Inflammatory macrophage treated with lipopolysaccharide for 4 hours (primary cell): ENCODE data around the gene FARS2.

Experiments
- DNase-seq: peaks from one replicate; pipeline ENCODE4 v3.0.0-alpha.2; 2020

FARS2 gene

GRCh38 chr6:5595184-5595583 lies 333.9 kb downstream of the FARS2 start:
- DNase-seq = no peak

GRCh38 chr6:5597413-5597812 lies 336.1 kb downstream of the FARS2 start:
- DNase-seq = no peak

DNA sequence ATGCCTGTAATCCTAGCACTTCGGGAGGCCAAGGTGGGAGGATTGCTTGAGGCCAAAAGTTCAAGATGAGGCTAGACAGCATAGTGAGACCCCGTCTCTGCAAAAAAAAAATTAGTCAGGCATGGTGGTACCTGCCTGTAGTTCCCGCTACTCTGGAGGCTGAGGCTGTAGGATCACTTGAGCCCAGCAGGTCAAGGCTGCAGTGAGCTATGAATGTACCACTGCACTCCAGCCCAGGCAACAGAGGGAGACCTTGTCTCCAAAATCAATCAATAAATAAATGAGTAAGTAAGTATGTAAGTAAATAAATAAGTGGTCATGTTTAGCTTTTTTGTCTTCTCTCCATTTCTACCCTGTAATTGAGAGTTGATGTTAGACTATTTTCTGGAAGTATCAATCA lies 336.8 kb downstream of the FARS2 start:
- DNase-seq = no peak

DNA sequence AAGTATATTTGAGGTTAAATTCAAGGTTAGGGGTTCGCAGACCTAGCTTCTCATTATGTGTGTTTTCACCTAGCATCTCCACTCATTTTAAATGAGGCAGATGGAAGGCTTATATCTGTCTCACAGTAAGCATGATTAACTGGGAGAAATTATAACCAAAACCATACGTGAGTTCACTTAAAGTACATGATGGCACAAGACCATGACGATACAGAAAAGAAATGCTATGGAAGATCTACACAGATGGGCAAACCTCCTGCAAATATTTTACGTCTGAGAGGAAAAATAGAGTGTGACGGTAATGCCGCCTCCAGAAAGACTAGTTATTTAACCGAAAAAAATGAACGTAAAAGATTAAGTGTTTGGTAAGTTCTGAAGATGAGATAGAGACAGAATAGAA lies 337.8 kb downstream of the FARS2 start:
- no peak for DNase-seq

- DNase-seq = no peak
These were observed 344.6 kb downstream of the FARS2 start for GRCh38 chr6:5605937-5606336.

- no peak for DNase-seq
These were observed 345.2 kb downstream of the FARS2 start for GRCh38 chr6:5606546-5606945.

GRCh38 chr6:5610640-5611039 lies 349.3 kb downstream of the FARS2 start:
- no peak for DNase-seq

DNA sequence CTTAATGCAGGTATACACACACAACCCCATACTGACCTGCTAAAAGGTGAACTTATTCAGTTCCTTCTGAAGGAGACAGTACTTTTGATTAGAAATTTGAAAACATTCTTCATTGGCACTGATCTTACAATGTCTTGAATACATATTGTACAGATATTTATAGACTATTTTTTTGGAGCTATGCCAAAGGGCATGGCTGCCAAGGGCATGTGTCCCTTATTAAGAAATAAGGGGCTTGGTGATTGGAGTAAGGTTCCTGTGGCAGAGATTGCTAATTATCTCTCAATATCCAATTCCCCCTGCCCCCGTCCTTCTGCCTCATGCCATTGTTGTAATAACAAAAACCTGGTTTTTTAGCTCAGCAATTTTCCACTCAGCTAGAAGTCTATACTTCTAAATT lies 355.9 kb downstream of the FARS2 start:
- no peak for DNase-seq

- no peak for DNase-seq
These were observed 357.9 kb downstream of the FARS2 start for GRCh38 chr6:5619249-5619648.

- DNase-seq = no peak
These were observed 361.1 kb downstream of the FARS2 start for GRCh38 chr6:5622276-5623005.

DNA sequence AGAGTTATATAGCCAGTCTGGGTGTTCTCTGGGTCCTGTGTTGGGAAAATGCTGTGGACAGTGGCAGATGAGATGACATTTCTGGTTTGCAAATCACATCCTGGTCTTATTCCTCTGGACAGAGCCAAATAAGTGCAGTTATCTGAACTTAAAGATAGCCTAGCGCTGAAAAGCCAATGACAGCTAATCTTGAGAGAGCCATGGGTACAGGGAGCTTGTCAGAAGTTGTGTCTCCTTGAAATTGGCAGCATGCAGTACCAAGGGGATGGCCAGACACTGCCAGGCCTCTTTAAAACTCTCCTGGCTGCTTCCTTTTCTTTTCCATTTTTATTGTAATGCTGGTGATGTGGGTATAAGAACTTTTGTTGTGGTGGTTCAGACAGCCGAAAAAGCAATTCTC lies 362.5 kb downstream of the FARS2 start:
- no peak for DNase-seq

DNA sequence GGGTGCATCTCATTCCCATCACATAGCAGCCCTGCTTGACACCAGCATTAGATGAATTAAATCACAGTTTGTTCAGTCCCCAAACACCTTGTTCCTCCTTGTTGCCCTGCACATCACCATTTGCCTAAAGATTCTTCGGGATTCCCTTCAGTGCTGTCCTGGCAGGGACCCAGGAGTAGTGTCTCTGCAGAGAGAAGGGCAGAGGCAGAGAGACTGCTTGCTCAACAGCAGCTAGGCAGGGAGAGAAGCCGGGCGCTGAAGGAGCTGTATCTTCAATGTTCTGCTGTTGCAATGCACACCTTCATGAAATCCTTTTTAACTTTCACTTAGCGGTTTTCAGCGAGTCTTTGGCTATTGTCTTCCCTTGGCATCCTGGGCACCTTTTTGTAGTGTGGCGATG lies 362.9 kb downstream of the FARS2 start:
- no peak for DNase-seq

DNA sequence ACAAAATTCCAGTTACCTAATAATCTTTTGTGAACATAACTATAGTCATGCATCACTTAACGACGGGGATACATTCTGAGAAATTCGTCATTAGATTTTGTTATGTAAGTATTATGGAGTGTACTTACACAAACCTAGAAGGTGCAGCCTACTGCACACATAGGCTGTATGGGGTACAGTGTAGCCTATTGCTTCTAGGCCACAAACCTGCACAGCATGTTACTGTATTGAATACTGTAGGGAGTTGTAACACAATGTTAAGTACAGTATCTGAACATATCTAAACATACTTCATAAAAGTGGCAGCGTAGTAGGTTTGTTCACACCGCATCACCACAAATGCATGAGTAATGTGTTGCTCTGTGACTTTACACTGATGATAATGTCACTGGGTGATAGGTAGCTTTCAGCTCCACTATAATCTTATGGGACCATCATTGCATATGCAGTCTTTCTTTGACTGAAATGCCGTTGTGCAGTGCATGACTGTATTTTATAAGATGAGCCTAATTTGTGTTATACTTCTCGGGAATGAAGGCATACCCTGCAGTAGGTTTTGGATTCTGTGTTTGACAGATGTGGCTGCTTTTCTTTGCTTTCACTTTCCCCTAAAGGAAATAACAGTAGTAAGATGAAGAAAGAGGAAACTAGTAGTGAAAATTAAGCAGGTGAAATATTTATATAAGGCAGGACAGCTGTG lies 365.6 kb downstream of the FARS2 start:
- DNase-seq = peak; percentile 19

DNA sequence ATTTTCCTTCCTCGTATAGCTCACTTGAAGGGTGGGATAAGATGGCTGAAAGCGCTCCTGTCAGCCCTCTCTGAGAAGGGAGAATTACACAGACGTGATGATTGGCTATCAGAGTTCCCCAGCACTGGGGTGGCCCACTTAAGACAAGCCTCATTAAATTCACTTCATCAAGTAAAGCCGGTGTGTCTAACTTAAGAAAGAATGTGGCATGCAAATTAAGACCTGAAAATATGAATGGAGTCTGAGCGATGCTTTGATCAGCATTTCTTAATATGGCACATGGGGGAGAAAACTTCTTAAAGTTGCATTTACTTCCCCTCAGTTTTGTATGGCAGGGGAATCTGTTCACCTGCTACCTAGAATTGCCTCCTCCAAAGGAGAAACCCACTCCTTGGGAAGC lies 369.3 kb downstream of the FARS2 start:
- no peak for DNase-seq

- DNase-seq = no peak
These were observed 371.1 kb downstream of the FARS2 start for GRCh38 chr6:5632348-5632935.

DNA sequence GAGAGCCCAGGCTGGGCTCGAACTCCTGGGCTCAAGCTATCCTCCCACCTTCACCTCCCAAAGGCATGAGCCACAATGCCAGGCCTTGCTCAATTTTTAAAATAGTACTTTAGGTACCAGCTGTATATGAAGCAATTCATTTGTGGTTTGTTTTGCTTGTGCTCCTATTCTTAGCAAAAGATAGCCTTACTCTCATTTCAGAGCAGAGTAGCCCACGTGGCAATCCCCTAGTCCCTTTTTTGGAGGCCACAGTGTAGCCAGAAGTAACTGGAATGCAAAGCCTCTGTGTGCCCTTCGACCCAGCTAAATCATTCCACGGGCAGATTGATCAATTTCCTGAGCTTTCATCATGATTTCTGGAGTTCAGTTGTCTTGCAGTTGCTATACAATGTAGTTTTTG lies 373.2 kb downstream of the FARS2 start:
- DNase-seq = no peak

- no peak for DNase-seq
These were observed 375.1 kb downstream of the FARS2 start for GRCh38 chr6:5636210-5637030.

DNA sequence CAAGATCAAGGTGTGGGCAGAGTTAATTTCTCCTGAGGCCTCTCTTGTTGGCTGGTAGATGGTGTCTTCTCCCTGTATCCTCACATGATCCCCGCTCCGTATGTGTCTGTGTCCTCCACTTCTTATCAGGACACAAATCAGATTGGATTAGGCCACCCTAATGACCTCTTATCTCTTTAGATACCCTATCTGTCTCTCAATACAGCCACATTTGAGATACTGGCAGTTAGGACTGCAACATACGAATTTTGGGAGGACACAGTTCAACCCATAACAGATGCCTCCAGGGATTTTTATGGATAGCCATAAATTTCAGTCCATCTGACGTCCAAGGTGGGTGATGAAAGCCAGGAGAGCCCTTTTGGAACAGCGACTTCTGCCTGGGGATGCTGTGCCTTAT lies 376.4 kb downstream of the FARS2 start:
- DNase-seq = no peak

DNA sequence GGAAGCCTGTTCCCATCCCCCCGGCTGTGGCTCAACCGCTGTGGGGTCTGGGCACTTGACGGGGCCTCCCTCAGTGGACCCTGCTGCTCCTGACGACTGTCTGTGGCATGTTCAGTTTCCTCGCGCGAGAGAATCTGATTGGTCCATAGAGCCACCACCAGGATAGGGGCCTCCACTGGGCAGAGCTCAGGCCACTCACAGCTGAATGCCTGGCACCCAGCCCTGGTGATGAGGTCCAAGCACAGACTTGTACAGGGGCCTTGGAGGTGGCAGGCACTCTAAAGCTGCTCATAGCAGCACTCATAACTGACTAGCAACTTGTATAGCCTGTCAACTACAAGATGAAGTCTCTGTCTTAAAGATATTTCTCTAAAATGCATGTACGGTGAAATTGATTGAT lies 377.4 kb downstream of the FARS2 start:
- no peak for DNase-seq

GRCh38 chr6:5639193-5639592 lies 377.9 kb downstream of the FARS2 start:
- DNase-seq = no peak

- no peak for DNase-seq
These were observed 379.3 kb downstream of the FARS2 start for GRCh38 chr6:5640614-5641013.

- no peak for DNase-seq
These were observed 383.3 kb downstream of the FARS2 start for GRCh38 chr6:5644523-5645185.
